GM12878 (cell line): ENCODE measurements around the gene HAAO. TPM values are rescaled to one million over a fixed set of nuclear protein-coding genes. Genes with fewer than 3 reads are reported as not detected.

Source experiments
- ATAC-seq: fragments of 200-7000 bp; cut with Tn5 transposase; 3 replicates; pipeline ENCODE4 v1.9.1; 2020; ENCODE audit warnings: mild to moderate bottlenecking, moderate library complexity
- BruUV-seq: library from RNA; stranded (reverse); fragments of 400-500 nt; replicated peaks from 2 replicates; lab custom pipeline; 2021; lab: Mats Ljungman, UMichigan
- CTCF ChIA-PET: fragments of 300-600 bp; sonication (Branson Sonifier 250); formaldehyde crosslinking; extraction: SDS; loops from one replicate; lab custom pipeline; 2021; ENCODE audit warnings: inconsistent platforms; lab: Yijun Ruan, JAX
- POLR2A ChIA-PET: fragments of 350-600 bp; formaldehyde crosslinking; extraction: SDS; loops from one replicate; lab custom pipeline; 2021; ENCODE audit warnings: inconsistent platforms; lab: Charles Lee
- RAD21 ChIA-PET: fragments of 300-600 bp; sonication (Branson Sonifier 250); formaldehyde crosslinking; loops from one replicate; lab custom pipeline; 2023; ENCODE audit warnings: antibody characterized with exemption; ENCODE audit not compliant: unreplicated experiment; lab: Charles Lee
- SMC1A ChIA-PET: fragments of 300-600 bp; sonication (Branson Sonifier 250); formaldehyde crosslinking; loops from one replicate; lab custom pipeline; 2023; ENCODE audit not compliant: unreplicated experiment, uncharacterized antibody; lab: Charles Lee
- DNase-seq: peaks from one replicate; pipeline ENCODE4 v3.0.0-alpha.2; 2011; ENCODE audit warnings: low read depth, low spot score
- FAIRE-seq: peaks from 3 replicates; lab custom pipeline; 2011; peaks lifted over from hg19 to GRCh38; lab: Jason Lieb, UNC
- H2AFZ ChIP-seq: 2 replicates; pipeline ENCODE4 v1.6.0; 2011; ENCODE audit warnings: low read depth, low read length, control low read depth; ENCODE audit not compliant: control insufficient read depth
- H3K27ac ChIP-seq: 2 replicates; pipeline ENCODE4 v1.5.1; 2011; ENCODE audit warnings: control low read depth; ENCODE audit not compliant: control insufficient read depth, insufficient read depth
- H3K27me3 ChIP-seq, 2 experiments: replicated peaks in 1 of 2; 2 replicates each; pipeline versions ENCODE4 v1.6.0 to v1.6.1; 2011; ENCODE audit warnings: low read length in 1 of 2; ENCODE audit not compliant: control insufficient read depth in 2 of 2, insufficient read depth in 2 of 2
- H3K36me3 ChIP-seq, 2 experiments: 2 replicates each; pipeline ENCODE4 v1.5.1; 2011; ENCODE audit warnings: low read length in 1 of 2; ENCODE audit not compliant: control insufficient read depth in 2 of 2, insufficient read depth in 2 of 2
- H3K4me1 ChIP-seq: 2 replicates; pipeline ENCODE4 v1.6.1; 2011; ENCODE audit warnings: mild to moderate bottlenecking, low read length, moderate library complexity, mixed read lengths; ENCODE audit not compliant: control insufficient read depth, insufficient read depth
- H3K4me2 ChIP-seq: 2 replicates; pipeline ENCODE4 v1.6.0; 2011; ENCODE audit warnings: control low read depth; ENCODE audit not compliant: control insufficient read depth, insufficient read depth
- H3K4me3 ChIP-seq: fragments of 200-600 bp; sonication (generic); 2 replicates; pipeline ENCODE4 v1.5.1; 2016
- H3K79me2 ChIP-seq: 2 replicates; pipeline ENCODE4 v1.6.0; 2011; ENCODE audit warnings: low read length; ENCODE audit not compliant: control insufficient read depth, insufficient read depth
- H3K9ac ChIP-seq: 2 replicates; pipeline ENCODE4 v1.8.0; 2011; ENCODE audit warnings: low read length, control low read depth, mixed read lengths; ENCODE audit not compliant: control insufficient read depth, insufficient read depth
- H3K9me3 ChIP-seq: replicated peaks from 3 replicates; pipeline ENCODE4 v1.5.1; 2011; ENCODE audit warnings: mild to moderate bottlenecking, low read length; ENCODE audit not compliant: control insufficient read depth, insufficient read depth
- H4K20me1 ChIP-seq: 2 replicates; pipeline ENCODE4 v1.6.0; 2011; ENCODE audit not compliant: control insufficient read depth, insufficient read depth
- ATF7 ChIP-seq: fragments of 450-650 bp; IDR thresholded peaks from 2 replicates; pipeline ENCODE4 v1.6.1; 2016; ENCODE audit warnings: low read depth, mild to moderate bottlenecking
- CHD1 ChIP-seq: IDR thresholded peaks from 2 replicates; pipeline ENCODE4 v1.6.1; 2012; ENCODE audit warnings: low read depth, low read length, improper control_type of control experiment
- CHD4 ChIP-seq: fragments of 200-600 bp; sonication (generic); IDR thresholded peaks from 2 replicates; pipeline ENCODE4 v1.6.1; 2016; ENCODE audit warnings: mild to moderate bottlenecking
- E2F4 ChIP-seq: IDR thresholded peaks from 2 replicates; pipeline ENCODE4 v1.6.1; 2012; ENCODE audit warnings: low read depth, low read length, improper control_type of control experiment
- GATAD2B ChIP-seq: fragments of 450-650 bp; conservative IDR thresholded peaks from 2 replicates; pipeline ENCODE4 v1.6.1; 2017; ENCODE audit warnings: low read depth, mild to moderate bottlenecking, moderate library complexity
- HCFC1 ChIP-seq: fragments of 150-350 bp; IDR thresholded peaks from 2 replicates; pipeline ENCODE4 v1.6.1; 2014; ENCODE audit warnings: low read length
- IKZF2 ChIP-seq, 2 experiments: fragments of 450-650 bp; IDR thresholded peaks; 2 replicates each; pipeline ENCODE4 v1.6.1; 2017; ENCODE audit warnings: mild to moderate bottlenecking in 2 of 2, moderate library complexity in 2 of 2
- IRF4 ChIP-seq: IDR thresholded peaks from 2 replicates; pipeline ENCODE4 v1.6.1; 2011; ENCODE audit warnings: low read depth, low read length
- MXI1 ChIP-seq: fragments of 150-350 bp; IDR thresholded peaks from 2 replicates; pipeline ENCODE4 v1.6.1; 2011; ENCODE audit warnings: low read depth, mild to moderate bottlenecking, inconsistent platforms, low read length, improper control_type of control experiment
- NR2F1 ChIP-seq: fragments of 450-650 bp; conservative IDR thresholded peaks from 2 replicates; pipeline ENCODE4 v1.6.1; 2017; ENCODE audit warnings: mild to moderate bottlenecking
- RELB ChIP-seq: fragments of 450-650 bp; IDR thresholded peaks from 2 replicates; pipeline ENCODE4 v1.6.1; 2017; ENCODE audit warnings: low read depth, mild to moderate bottlenecking, moderate library complexity
- SMARCA5 ChIP-seq: fragments of 450-650 bp; IDR thresholded peaks from 2 replicates; pipeline ENCODE4 v1.6.1; 2017; ENCODE audit warnings: mild to moderate bottlenecking
- SP1 ChIP-seq: IDR thresholded peaks from one replicate; pipeline ENCODE4 v1.6.1; 2011; ENCODE audit warnings: low read depth, low read length
- SUPT20H ChIP-seq: IDR thresholded peaks from 2 replicates; pipeline ENCODE4 v1.6.1; 2011; ENCODE audit warnings: low read depth, mild to moderate bottlenecking, low read length, moderate library complexity, borderline replicate concordance; ENCODE audit not compliant: control insufficient read depth
- TAF1 ChIP-seq: IDR thresholded peaks from 2 replicates; pipeline ENCODE4 v1.6.1; 2011; ENCODE audit warnings: mild to moderate bottlenecking, low read depth, low read length, borderline replicate concordance
- TARDBP ChIP-seq: IDR thresholded peaks from 2 replicates; pipeline ENCODE4 v1.6.1; 2016; ENCODE audit warnings: borderline replicate concordance
- ZBED1 ChIP-seq: IDR thresholded peaks from 2 replicates; pipeline ENCODE4 v1.6.1; 2016; ENCODE audit warnings: borderline replicate concordance
- ZSCAN29 ChIP-seq: fragments of 450-650 bp; IDR thresholded peaks from 2 replicates; pipeline ENCODE4 v1.6.1; 2017; ENCODE audit warnings: mild to moderate bottlenecking, moderate library complexity
- WGBS: methylation state at CpG from one replicate; pipeline ENCODE4 v1.1.6; 2016; ENCODE audit warnings: low lambda C conversion rate; ENCODE audit not compliant: insufficient replicate concordance, insufficient coverage; ENCODE audit errors: missing lambda C conversion rate; 5-methylcytosine and 5-hydroxymethylcytosine counted together
- in situ Hi-C: fragments of 300-500 bp; cut with MboI; formaldehyde crosslinking; loops from 9 replicates; pipeline ENCODE4 v1.14.3; 2018; ENCODE audit warnings: mixed read lengths
- intact Hi-C: fragments of 100-400 bp; cut with micrococcal nuclease; formaldehyde crosslinking; loops from one replicate; pipeline ENCODE4 v1.14.2; 2022; ENCODE audit not compliant: unreplicated experiment
- polyA plus RNA-seq, 11 experiments: library from polyadenylated mRNA; depleted of rRNA in 4 of 11; unstranded in 6 of 11; stranded (reverse) in 5 of 11; fragments of >200 nt; fragmentation: Nextera tagmentation in 4 of 11; fragmentation: Illumina TruSeq in 1 of 11; extraction: Ambion mirVana in 4 of 11; extraction: Trizol in 1 of 11; gene quantifications; 1 replicate in 1 of 11; 2 replicates in 10 of 11; pipeline versions ENCODE4 v1.2.1 to v1.2.3, GENCODE V29; 2011 to 2016; ENCODE audit warnings: inconsistent platforms in 2 of 11, missing spikeins in 2 of 11, low read depth in 1 of 11
- total RNA-seq, 4 experiments: library from RNA; depleted of rRNA in 3 of 4; stranded (reverse); fragments of >200 nt in 3 of 4; fragmentation: Illumina TruSeq in 1 of 4; extraction: Trizol in 1 of 4; gene quantifications; 2 replicates each; pipeline versions ENCODE4 v1.2.1 to v1.2.3, GENCODE V29; 2013 to 2021
- TF ChIP-seq, protein P1 (sequence below): IDR thresholded peaks from 2 replicates; pipeline ENCODE4 v1.6.1; 2012; ENCODE audit warnings: low read length, inconsistent platforms

HAAO gene
- total and polyA plus RNA-seq, 10 of the 15 experiments (the other 5 are each of a cell fraction or from before 2014, with no cell fraction given): 4.3 to 58.7 (median 26.8) TPM

- TF ChIP-seq ATF7: no peak; the same call in 1 of the 2 replicates
- no peak for TF ChIP-seq SP1
- TF ChIP-seq CHD1: no peak
- peak in 1 of 2 experiments; percentile 46; a peak in 2 of 4 replicates for TF ChIP-seq IKZF2 (IDR thresholded peaks at IDR 0.05)
- peak; percentile 99 for TF ChIP-seq TARDBP
- peak; percentile 40 for TF ChIP-seq HCFC1
- TF ChIP-seq ZSCAN29: peak; percentile 89
- no peak for TF ChIP-seq ZBED1
- peak; percentile 95; the same call in 1 of the 2 replicates for TF ChIP-seq SMARCA5
- TF ChIP-seq, protein P1, sequence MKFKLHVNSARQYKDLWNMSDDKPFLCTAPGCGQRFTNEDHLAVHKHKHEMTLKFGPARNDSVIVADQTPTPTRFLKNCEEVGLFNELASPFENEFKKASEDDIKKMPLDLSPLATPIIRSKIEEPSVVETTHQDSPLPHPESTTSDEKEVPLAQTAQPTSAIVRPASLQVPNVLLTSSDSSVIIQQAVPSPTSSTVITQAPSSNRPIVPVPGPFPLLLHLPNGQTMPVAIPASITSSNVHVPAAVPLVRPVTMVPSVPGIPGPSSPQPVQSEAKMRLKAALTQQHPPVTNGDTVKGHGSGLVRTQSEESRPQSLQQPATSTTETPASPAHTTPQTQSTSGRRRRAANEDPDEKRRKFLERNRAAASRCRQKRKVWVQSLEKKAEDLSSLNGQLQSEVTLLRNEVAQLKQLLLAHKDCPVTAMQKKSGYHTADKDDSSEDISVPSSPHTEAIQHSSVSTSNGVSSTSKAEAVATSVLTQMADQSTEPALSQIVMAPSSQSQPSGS: no peak
These were observed 18.0 kb upstream of the HAAO start (continued) for GRCh38 chr2:42810121-42810970.

DNA sequence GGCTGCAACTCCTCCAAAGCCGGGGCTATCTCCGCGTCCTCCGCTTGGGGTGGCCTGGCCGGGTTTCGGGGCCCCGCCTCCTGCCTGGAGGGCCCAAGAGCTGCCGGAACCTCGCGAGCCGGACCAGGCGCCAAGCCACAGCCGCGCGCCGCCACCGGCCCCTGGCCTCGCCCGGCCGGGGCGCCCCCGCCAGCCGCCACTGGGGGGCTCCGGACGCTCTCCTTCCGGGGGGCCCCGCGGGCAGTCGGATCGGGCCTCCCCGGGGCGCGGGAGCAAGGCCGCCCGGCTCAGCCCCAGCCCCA is 17.4 kb upstream of the HAAO start:
- DNase-seq (no peak), FAIRE-seq (no peak), ATAC-seq (no peak)
- in situ Hi-C loops: no loop called here
- ChIA-PET SMC1A (interaction anchor here (1.1 to 3.7 kb wide), 6 partner anchors 9 to 311 kb away, joined by 3 to 60 read pairs (median 6); partner anchors contain the start of gene HAAO), RAD21 (interaction anchor here (1.2 to 3.5 kb wide), 9 partner anchors 9 to 413 kb away, joined by 3 to 96 read pairs (median 5); partner anchors contain the start of gene HAAO), POLR2A (interaction anchor here (0.6 to 3.8 kb wide), 5 partner anchors 9 to 512 kb away, joined by 3 to 99 read pairs (median 13); partner anchors contain the start of gene HAAO), CTCF (interaction anchor here (0.6 to 6.1 kb wide), 6 partner anchors 9 to 732 kb away, joined by 3 to 69 read pairs (median 8); partner anchors contain the start of gene HAAO)
- H3K27me3 ChIP-seq: no peaks in the 10 kb centered on the region
- peak overlapping the region; percentile 74; the same call in 1 of the 2 replicates for H2AFZ ChIP-seq
- peak overlapping the region; percentile 68 for H3K4me3 ChIP-seq
- peaks cover 9% of the 10 kb centered on the region for H3K4me1 ChIP-seq
- BruUV-seq: no TSS peak
- peak overlapping the region; percentile 97 for H3K27ac ChIP-seq
- peak overlapping the region; percentile 54 for H3K4me2 ChIP-seq
- H3K9me3 ChIP-seq: no peaks in the 10 kb centered on the region; the same call in 2 of the 3 replicates
- H3K36me3 ChIP-seq: no peaks in the 10 kb centered on the region
- intact Hi-C loops: loop anchor here (1.0 to 5.0 kb wide), 2 partner anchors 14 to 418 kb away; partner anchors contain the start of gene ZFP36L2
- no peaks in the 10 kb centered on the region for H4K20me1 ChIP-seq
- under 1% methylated on average over 28 of the region's 35 CpGs for WGBS
- no peaks in the 10 kb centered on the region for H3K79me2 ChIP-seq
- peak overlapping the region; percentile 97 for H3K9ac ChIP-seq
- TF ChIP-seq CHD4 (no peak), NR2F1 (peak; percentile 43; the same call in 1 of the 2 replicates), SUPT20H (no peak), RELB (no peak), IRF4 (no peak), GATAD2B (no peak; the same call in none of the 2 replicates), E2F4 (no peak), ZBED1 (no peak), TAF1 (peak; percentile 44; the same call in 1 of the 2 replicates), MXI1 (no peak)
